H9 (cell line): ENCODE data around the gene SKAP1. TPM values are rescaled to one million over a fixed set of nuclear protein-coding genes. Genes with fewer than 3 reads are reported as not detected.

Experiments used
- DNase-seq: peaks from one replicate; pipeline ENCODE4 v3.0.0-alpha.2; 2017
- H2AFZ ChIP-seq: one replicate; pipeline ENCODE4 v1.6.1; 2013; ENCODE audit warnings: mild to moderate bottlenecking, low read length, control low read depth, moderate library complexity
- H2AK5ac ChIP-seq: 2 replicates; pipeline ENCODE4 v1.6.1; 2013; ENCODE audit warnings: low read length, control low read depth, mixed read lengths; ENCODE audit not compliant: insufficient read length
- H2BK120ac ChIP-seq: one replicate; pipeline ENCODE4 v1.6.1; 2013; ENCODE audit warnings: low read depth, mild to moderate bottlenecking, low read length, control low read depth, inconsistent platforms; ENCODE audit not compliant: poor library complexity, severe bottlenecking
- H2BK12ac ChIP-seq: 2 replicates; pipeline ENCODE4 v1.6.1; 2013; ENCODE audit warnings: low read length, control low read depth, mixed read lengths, low read depth; ENCODE audit not compliant: insufficient read length
- H2BK15ac ChIP-seq: 2 replicates; pipeline ENCODE4 v1.6.1; 2013; ENCODE audit warnings: low read depth, low read length, control low read depth
- H2BK20ac ChIP-seq: one replicate; pipeline ENCODE4 v1.6.1; 2013; ENCODE audit warnings: low read depth, mild to moderate bottlenecking, low read length, control low read depth, inconsistent platforms; ENCODE audit not compliant: poor library complexity, severe bottlenecking
- H2BK5ac ChIP-seq: 2 replicates; pipeline ENCODE4 v1.6.1; 2013; ENCODE audit warnings: low read length, control low read depth, mixed read lengths; ENCODE audit not compliant: insufficient read length
- H3K14ac ChIP-seq: 2 replicates; pipeline ENCODE4 v1.6.1; 2013; ENCODE audit warnings: low read length, control low read depth; ENCODE audit not compliant: insufficient read depth
- H3K18ac ChIP-seq: 2 replicates; pipeline ENCODE4 v1.6.1; 2013; ENCODE audit warnings: low read depth, mild to moderate bottlenecking, mixed read lengths, low read length, control low read depth; ENCODE audit not compliant: insufficient read length
- H3K23ac ChIP-seq: 2 replicates; pipeline ENCODE4 v1.6.1; 2013; ENCODE audit warnings: low read length, control low read depth, mixed read lengths, low read depth; ENCODE audit not compliant: insufficient read length
- H3K23me2 ChIP-seq: 2 replicates; pipeline ENCODE4 v1.6.1; 2013; ENCODE audit warnings: low read depth, mild to moderate bottlenecking, mixed read lengths, low read length, control low read depth; ENCODE audit not compliant: insufficient read length, poor library complexity, severe bottlenecking
- H3K27ac ChIP-seq: 2 replicates; pipeline ENCODE4 v1.5.1; 2013; ENCODE audit warnings: low read length, control low read depth, mixed read lengths, low read depth; ENCODE audit not compliant: insufficient read length
- H3K27me3 ChIP-seq: 2 replicates; pipeline ENCODE4 v1.6.1; 2013; ENCODE audit warnings: low read length, control low read depth, inconsistent platforms; ENCODE audit not compliant: insufficient read depth
- H3K4ac ChIP-seq: 2 replicates; pipeline ENCODE4 v1.6.1; 2013; ENCODE audit warnings: low read depth, mild to moderate bottlenecking, control low read depth, inconsistent platforms, low read length, moderate library complexity
- H3K4me1 ChIP-seq: 2 replicates; pipeline ENCODE4 v1.6.1; 2013; ENCODE audit warnings: low read length, control low read depth, inconsistent platforms; ENCODE audit not compliant: insufficient read depth
- H3K4me2 ChIP-seq: 2 replicates; pipeline ENCODE4 v1.6.1; 2013; ENCODE audit warnings: low read length, control low read depth, mixed read lengths; ENCODE audit not compliant: insufficient read length, insufficient read depth
- H3K56ac ChIP-seq: 2 replicates; pipeline ENCODE4 v1.6.1; 2013; ENCODE audit warnings: low read depth, mild to moderate bottlenecking, mixed read lengths, low read length, control low read depth; ENCODE audit not compliant: insufficient read length
- H3K79me1 ChIP-seq: 2 replicates; pipeline ENCODE4 v1.6.1; 2013; ENCODE audit warnings: low read depth, mild to moderate bottlenecking, moderate library complexity, low read length, control low read depth, inconsistent platforms; ENCODE audit not compliant: insufficient read depth, poor library complexity, severe bottlenecking
- H3K79me2 ChIP-seq: 2 replicates; pipeline ENCODE4 v1.6.1; 2013; ENCODE audit warnings: low read length, control low read depth, inconsistent platforms; ENCODE audit not compliant: insufficient read depth
- H3K9ac ChIP-seq: 2 replicates; pipeline ENCODE4 v1.6.1; 2013; ENCODE audit warnings: low read length, control low read depth, mixed read lengths; ENCODE audit not compliant: insufficient read length; ENCODE audit errors: extremely low read depth
- H3K9me3 ChIP-seq: one replicate; pipeline ENCODE4 v1.6.1; 2013; ENCODE audit warnings: low read depth, low read length, inconsistent platforms; ENCODE audit not compliant: control insufficient read depth
- H3T11ph ChIP-seq: one replicate; pipeline ENCODE4 v1.6.1; 2013; ENCODE audit warnings: mild to moderate bottlenecking, low read length, control low read depth, inconsistent platforms
- H4K20me1 ChIP-seq: one replicate; pipeline ENCODE4 v1.6.1; 2013; ENCODE audit not compliant: control insufficient read depth, insufficient read length, insufficient read depth
- H4K5ac ChIP-seq: 2 replicates; pipeline ENCODE4 v1.6.1; 2013; ENCODE audit warnings: low read depth, mild to moderate bottlenecking, mixed read lengths, low read length, control low read depth; ENCODE audit not compliant: insufficient read length
- H4K8ac ChIP-seq: replicated peaks from 2 replicates; pipeline ENCODE4 v1.6.1; 2013; ENCODE audit warnings: low read length, control low read depth, mixed read lengths, low read depth; ENCODE audit not compliant: insufficient read length
- H4K91ac ChIP-seq: 2 replicates; pipeline ENCODE4 v1.6.1; 2013; ENCODE audit warnings: low read depth, mild to moderate bottlenecking, moderate library complexity, mixed read lengths, low read length, control low read depth; ENCODE audit not compliant: insufficient read length
- H3K27ac Mint-ChIP-seq, 3 experiments: 2 replicates in 2 of 3; 3 replicates in 1 of 3; pipeline ENCODE4 v1.8.0; 2020 to 2021; ENCODE audit warnings: mixed read lengths in 3 of 3, mild to moderate bottlenecking in 1 of 3, moderate library complexity in 1 of 3
- H3K27me3 Mint-ChIP-seq: 2 replicates; pipeline ENCODE4 v1.8.0; 2021; ENCODE audit warnings: low read depth, mild to moderate bottlenecking, moderate library complexity, mixed read lengths
- H3K36me3 Mint-ChIP-seq, 3 experiments: 2 replicates in 2 of 3; 3 replicates in 1 of 3; pipeline ENCODE4 v1.8.0; 2020 to 2021; ENCODE audit warnings: low read depth in 3 of 3, mixed read lengths in 3 of 3; ENCODE audit not compliant: insufficient read depth in 1 of 3
- H3K4me1 Mint-ChIP-seq, 2 experiments: 2 replicates each; pipeline ENCODE4 v1.8.0; 2020; ENCODE audit warnings: mixed read lengths in 2 of 2
- H3K4me3 Mint-ChIP-seq, 2 experiments: 2 replicates in 1 of 2; 3 replicates in 1 of 2; pipeline ENCODE4 v1.8.0; 2020 to 2021; ENCODE audit warnings: mild to moderate bottlenecking in 2 of 2, mixed read lengths in 2 of 2, moderate library complexity in 1 of 2
- H3K9me3 Mint-ChIP-seq, 2 experiments: 2 replicates in 1 of 2; 3 replicates in 1 of 2; pipeline ENCODE4 v1.8.0; 2020; ENCODE audit warnings: mild to moderate bottlenecking in 2 of 2, mixed read lengths in 2 of 2, moderate library complexity in 1 of 2
- CTCF ChIP-seq: fragments of 200-600 bp; sonication (generic); conservative IDR thresholded peaks from 3 replicates; pipeline ENCODE4 v1.8.0; 2021; ENCODE audit warnings: antibody characterized with exemption, mild to moderate bottlenecking
- WGBS: extraction: QIAGEN DNeasy Blood & Tissue Kit; methylation state at CpG from one replicate; pipeline ENCODE4 v1.1.7; 2013; ENCODE audit warnings: missing lambda C conversion rate, low lambda C conversion rate, mixed read lengths; ENCODE audit not compliant: insufficient read length; ENCODE audit errors: extremely low coverage; 5-methylcytosine and 5-hydroxymethylcytosine counted together
- total RNA-seq: library from RNA; stranded (reverse); gene quantifications from 2 replicates; pipeline ENCODE4 v1.2.1, GENCODE V29; 2021

Gene SKAP1
- total RNA-seq, 1 experiment from 2014 or later, result not detected

GRCh38 chr17:48144231-48144630, 285.8 kb downstream of the SKAP1 start:
- Histone ChIP-seq H2BK5ac (no peak overlapping the region), H3K56ac (no peak overlapping the region), H2BK15ac (no peak overlapping the region), H2AFZ (no peak overlapping the region), H3K18ac (no peak overlapping the region), H4K20me1 (no peaks in the 10 kb centered on the region), H4K8ac (no peak overlapping the region), H2BK20ac (no peak overlapping the region), H3K23me2 (no peaks in the 10 kb centered on the region), H3K4me1 (no peaks in the 10 kb centered on the region), H2AK5ac (no peak overlapping the region), H3K4ac (no peak overlapping the region), H2BK120ac (no peak overlapping the region), H3K27ac (no peak overlapping the region), H3K79me1 (no peaks in the 10 kb centered on the region), H3T11ph (no peak overlapping the region), H3K14ac (no peak overlapping the region), H3K9me3 (no peaks in the 10 kb centered on the region), H3K27me3 (no peaks in the 10 kb centered on the region), H4K91ac (no peak overlapping the region), H4K5ac (no peak overlapping the region), H3K79me2 (no peaks in the 10 kb centered on the region), H3K9ac (no peak overlapping the region), H3K23ac (no peak overlapping the region), H2BK12ac (no peak overlapping the region), H3K4me2 (no peak overlapping the region)
- no peak for DNase-seq
- Mint-ChIP-seq H3K9me3 (no peaks in the 10 kb centered on the region), H3K4me1 (peaks cover 11 to 19% of the 10 kb centered on the region in 2 experiments), H3K36me3 (no peaks in the 10 kb centered on the region), H3K4me3 (no peak overlapping the region), H3K27ac (no peak overlapping the region), H3K27me3 (peaks cover 23% of the 10 kb centered on the region)
- no peak for TF ChIP-seq CTCF
- WGBS, result no CpG with 5 or more reads among the region's 8 CpGs
